H1 (cell line): ENCODE results near the gene PRSS23. TPM values are rescaled to one million over a fixed set of nuclear protein-coding genes. Genes with fewer than 3 reads are reported as not detected.

Experiments
- CHD7 ChIP-seq: fragments of 300-600 bp; sonication (generic); IDR thresholded peaks from 2 replicates; pipeline ENCODE4 v1.7.1; 2012; ENCODE audit warnings: low read length, moderate library complexity, mild to moderate bottlenecking, inconsistent platforms; ENCODE audit not compliant: insufficient replicate concordance
- JUN ChIP-seq: IDR thresholded peaks from 2 replicates; pipeline ENCODE4 v1.6.1; 2011; ENCODE audit warnings: low read depth, mild to moderate bottlenecking, improper control_type of control experiment, low read length
- KDM1A ChIP-seq: fragments of 200-600, 300-600 bp; sonication (generic); IDR thresholded peaks from 2 replicates; pipeline ENCODE4 v1.7.1; 2016; ENCODE audit warnings: mild to moderate bottlenecking, low read length, borderline replicate concordance
- RBBP5 ChIP-seq: IDR thresholded peaks from 2 replicates; pipeline ENCODE4 v1.7.1; 2012; ENCODE audit warnings: low read depth, mild to moderate bottlenecking, inconsistent platforms, low read length, moderate library complexity, borderline replicate concordance
- SRF ChIP-seq: IDR thresholded peaks from 2 replicates; pipeline ENCODE4 v1.6.1; 2011; ENCODE audit warnings: mild to moderate bottlenecking, low read depth, low read length, moderate library complexity
- TBP ChIP-seq: IDR thresholded peaks from 2 replicates; pipeline ENCODE4 v1.6.1; 2011; ENCODE audit warnings: low read depth, low read length, improper control_type of control experiment
- polyA plus RNA-seq, 7 experiments: library from polyadenylated mRNA; depleted of rRNA in 3 of 7; stranded (reverse) in 5 of 7; unstranded in 2 of 7; fragments of >200 nt in 5 of 7; fragments of 200-250 nt in 2 of 7; gene quantifications; 1 replicate in 5 of 7; 2 replicates in 1 of 7; 4 replicates in 1 of 7; pipeline versions ENCODE4 v1.2.1 to v1.2.3, GENCODE V29; 2011 to 2013; ENCODE audit warnings: missing spikeins in 2 of 7, mixed read lengths in 2 of 7
- total RNA-seq: library from RNA; stranded (reverse); fragmentation: NEBNext Ultra II Directional; extraction: Animal tissue kit (Norgen Biotek cat#: 25700); gene quantifications from 2 replicates; pipeline ENCODE4 v1.2.1, GENCODE V29; 2021

PRSS23 gene
- total and polyA plus RNA-seq, 2 of the 8 experiments (the other 6 are each of a cell fraction or from before 2014, with no cell fraction given) = 4.4 to 5.6 TPM

- no peak for TF ChIP-seq CHD7
- TF ChIP-seq RBBP5 = no peak
- TF ChIP-seq KDM1A = no peak
- TF ChIP-seq JUN = no peak
- TF ChIP-seq TBP = no peak
- no peak for TF ChIP-seq SRF
These were observed 14.8 kb upstream of the PRSS23 start (continued) for GRCh38 chr11:86785576-86785975.
